Measurements from ENCODE around the gene ADAMTS8.

- TF ChIP-seq ZBTB7A (IDR thresholded peaks at IDR 0.05; ENCODE audit: borderline replicate concordance, control insufficient read depth, low read depth, low read length) (no peak), HNRNPUL1 (IDR thresholded peaks at IDR 0.05; ENCODE audit: low read length) (no peak), TRIM28 (IDR thresholded peaks at IDR 0.05) (no peak), CTCF (IDR thresholded peaks at IDR 0.05 in 2 of 3, conservative IDR thresholded peaks at IDR 0.05 in 1 of 3; ENCODE audit: insufficient read depth in 2 of 3, low read depth in 1 of 3, low read length in 3 of 3) (no peak), CEBPB (tag; IDR thresholded peaks at IDR 0.05) (no peak), ARNT (IDR thresholded peaks at IDR 0.05) (no peak)
These were observed 25.8 kb downstream of the ADAMTS8 start for GRCh38 chr11:130402570-130402969.
